ENCODE data around the gene GAN.

GRCh38 chr16:81265052-81265451 lies 49.7 kb upstream of the GAN start:
- no peak for TF ChIP-seq POLR2A (IDR thresholded peaks at IDR 0.05)
- TF ChIP-seq, protein P1, sequence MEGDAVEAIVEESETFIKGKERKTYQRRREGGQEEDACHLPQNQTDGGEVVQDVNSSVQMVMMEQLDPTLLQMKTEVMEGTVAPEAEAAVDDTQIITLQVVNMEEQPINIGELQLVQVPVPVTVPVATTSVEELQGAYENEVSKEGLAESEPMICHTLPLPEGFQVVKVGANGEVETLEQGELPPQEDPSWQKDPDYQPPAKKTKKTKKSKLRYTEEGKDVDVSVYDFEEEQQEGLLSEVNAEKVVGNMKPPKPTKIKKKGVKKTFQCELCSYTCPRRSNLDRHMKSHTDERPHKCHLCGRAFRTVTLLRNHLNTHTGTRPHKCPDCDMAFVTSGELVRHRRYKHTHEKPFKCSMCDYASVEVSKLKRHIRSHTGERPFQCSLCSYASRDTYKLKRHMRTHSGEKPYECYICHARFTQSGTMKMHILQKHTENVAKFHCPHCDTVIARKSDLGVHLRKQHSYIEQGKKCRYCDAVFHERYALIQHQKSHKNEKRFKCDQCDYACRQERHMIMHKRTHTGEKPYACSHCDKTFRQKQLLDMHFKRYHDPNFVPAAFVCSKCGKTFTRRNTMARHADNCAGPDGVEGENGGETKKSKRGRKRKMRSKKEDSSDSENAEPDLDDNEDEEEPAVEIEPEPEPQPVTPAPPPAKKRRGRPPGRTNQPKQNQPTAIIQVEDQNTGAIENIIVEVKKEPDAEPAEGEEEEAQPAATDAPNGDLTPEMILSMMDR (IDR thresholded peaks at IDR 0.05) = no peak
